GM23338 (cell line): ENCODE measurements around the gene NF1. TPM values are rescaled to one million over a fixed set of nuclear protein-coding genes. Genes with fewer than 3 reads are reported as not detected.
"Not testable (repeated sequence)": the region's sequence is repeated elsewhere in the genome, so short reads cannot be mapped to it uniquely, and the experiment has no call there.

Experiments used
- ATAC-seq: fragments of 200-7000 bp; cut with Tn5 transposase; 3 replicates; pipeline ENCODE4 v1.9.1; 2020
- DNase-seq: peaks from one replicate; pipeline ENCODE4 v3.0.0-alpha.2; 2015; ENCODE audit warnings: low spot score
- H2AFZ ChIP-seq: fragments of 200-600 bp; sonication (generic); 2 replicates; pipeline ENCODE4 v1.8.0; 2016; ENCODE audit warnings: antibody characterized with exemption, mild to moderate bottlenecking, moderate library complexity
- H3F3A ChIP-seq: fragments of 200-600 bp; sonication (generic); replicated peaks from 2 replicates; pipeline ENCODE4 v1.8.0; 2017; ENCODE audit warnings: antibody characterized with exemption, mixed run types, low read depth
- H3K27ac ChIP-seq: fragments of 200-600 bp; sonication (generic); 2 replicates; pipeline ENCODE4 v1.6.1; 2016; ENCODE audit warnings: low read depth
- H3K27me3 ChIP-seq: fragments of 200-600 bp; sonication (generic); 2 replicates; pipeline ENCODE4 v1.8.0; 2016; ENCODE audit warnings: mild to moderate bottlenecking, mixed run types, moderate library complexity; ENCODE audit not compliant: insufficient read depth
- H3K36me3 ChIP-seq: fragments of 200-600 bp; sonication (generic); 2 replicates; pipeline ENCODE4 v1.8.0; 2016; ENCODE audit warnings: mild to moderate bottlenecking; ENCODE audit not compliant: insufficient read depth
- H3K4me1 ChIP-seq: fragments of 200-600 bp; sonication (generic); 2 replicates; pipeline ENCODE4 v1.8.0; 2016; ENCODE audit warnings: mild to moderate bottlenecking, moderate library complexity; ENCODE audit not compliant: insufficient read depth
- H3K4me2 ChIP-seq: fragments of 200-600 bp; sonication (generic); 2 replicates; pipeline ENCODE4 v1.7.1; 2017; ENCODE audit warnings: mixed run types
- H3K4me3 ChIP-seq: fragments of 200-600 bp; sonication (generic); 2 replicates; pipeline ENCODE4 v1.6.1; 2016; ENCODE audit warnings: mixed run types
- H3K79me2 ChIP-seq: fragments of 200-600 bp; sonication (generic); replicated peaks from 2 replicates; pipeline ENCODE4 v1.8.0; 2017; ENCODE audit warnings: mild to moderate bottlenecking; ENCODE audit not compliant: insufficient read depth
- H3K9me2 ChIP-seq: fragments of 200-600 bp; sonication (generic); 2 replicates; pipeline ENCODE4 v1.8.0; 2017; ENCODE audit not compliant: insufficient read depth
- H4K20me1 ChIP-seq: fragments of 200-600 bp; sonication (generic); replicated peaks from 2 replicates; pipeline ENCODE4 v1.8.0; 2017; ENCODE audit warnings: mild to moderate bottlenecking; ENCODE audit not compliant: insufficient read depth
- H3K27ac Mint-ChIP-seq: 2 replicates; pipeline ENCODE4 v1.8.0; 2020; ENCODE audit warnings: inconsistent platforms, mild to moderate bottlenecking, moderate library complexity, mixed read lengths
- H3K27me3 Mint-ChIP-seq: 3 replicates; pipeline ENCODE4 v1.8.0; 2022; ENCODE audit warnings: low read depth, mild to moderate bottlenecking, moderate library complexity, mixed read lengths, inconsistent platforms; ENCODE audit not compliant: insufficient read depth, poor library complexity
- H3K36me3 Mint-ChIP-seq: 3 replicates; pipeline ENCODE4 v1.8.0; 2021; ENCODE audit warnings: low read depth, mild to moderate bottlenecking, inconsistent platforms, moderate library complexity, mixed read lengths
- H3K4me1 Mint-ChIP-seq: 3 replicates; pipeline ENCODE4 v1.8.0; 2020; ENCODE audit warnings: mild to moderate bottlenecking, inconsistent platforms, mixed read lengths
- H3K4me3 Mint-ChIP-seq: 3 replicates; pipeline ENCODE4 v1.8.0; 2021; ENCODE audit warnings: moderate library complexity, mild to moderate bottlenecking, inconsistent platforms, mixed read lengths
- H3K9me3 Mint-ChIP-seq: 3 replicates; pipeline ENCODE4 v1.8.0; 2020; ENCODE audit warnings: moderate library complexity, mild to moderate bottlenecking, inconsistent platforms, mixed read lengths
- CREB1 ChIP-seq: fragments of 250-450 bp; sonication (Bioruptor Pico); IDR thresholded peaks from 2 replicates; pipeline ENCODE4 v1.5.0; 2020; ENCODE audit warnings: low read depth, mild to moderate bottlenecking, moderate library complexity
- JUNB ChIP-seq: IDR thresholded peaks from one replicate; pipeline ENCODE4 v1.6.1; 2016; ENCODE audit warnings: antibody characterized with exemption; ENCODE audit not compliant: unreplicated experiment
- NANOG ChIP-seq: IDR thresholded peaks from 2 replicates; pipeline ENCODE4 v1.6.1; 2016; ENCODE audit warnings: antibody characterized with exemption, borderline replicate concordance
- POLR2AphosphoS5 ChIP-seq: IDR thresholded peaks from 2 replicates; pipeline ENCODE4 v1.6.1; 2016; ENCODE audit warnings: antibody characterized with exemption, low read depth
- STAT1 ChIP-seq: IDR thresholded peaks from one replicate; pipeline ENCODE4 v1.6.1; 2016; ENCODE audit warnings: antibody characterized with exemption; ENCODE audit not compliant: unreplicated experiment
- polyA plus RNA-seq: library from polyadenylated mRNA; unstranded; fragments of >200 nt; fragmentation: Nextera tagmentation; extraction: Ambion mirVana; gene quantifications from 2 replicates; pipeline ENCODE4 v1.2.1, GENCODE V29; 2016
- total RNA-seq: library from RNA; depleted of rRNA; stranded (reverse); fragments of >200 nt; shearing (Covaris generic); gene quantifications from 2 replicates; pipeline ENCODE4 v1.2.3, GENCODE V29; 2014
- TF ChIP-seq, protein P1 (sequence below), 2 experiments: fragments of 200-600 bp in 1 of 2; sonication (generic) in 1 of 2; conservative IDR thresholded peaks; 2 replicates each; pipeline versions ENCODE4 v1.5.1 to v1.6.1; 2016 to 2017; ENCODE audit warnings: antibody characterized with exemption in 2 of 2, low read depth in 2 of 2, mild to moderate bottlenecking in 2 of 2, moderate library complexity in 1 of 2
- TF ChIP-seq, protein P2 (sequence below): IDR thresholded peaks from one replicate; pipeline ENCODE4 v1.6.1; 2018; ENCODE audit warnings: antibody characterized with exemption; ENCODE audit not compliant: unreplicated experiment

Gene NF1
- total and polyA plus RNA-seq, 2 experiments from 2014 or later, result 16.3 to 49.7 TPM

DNA sequence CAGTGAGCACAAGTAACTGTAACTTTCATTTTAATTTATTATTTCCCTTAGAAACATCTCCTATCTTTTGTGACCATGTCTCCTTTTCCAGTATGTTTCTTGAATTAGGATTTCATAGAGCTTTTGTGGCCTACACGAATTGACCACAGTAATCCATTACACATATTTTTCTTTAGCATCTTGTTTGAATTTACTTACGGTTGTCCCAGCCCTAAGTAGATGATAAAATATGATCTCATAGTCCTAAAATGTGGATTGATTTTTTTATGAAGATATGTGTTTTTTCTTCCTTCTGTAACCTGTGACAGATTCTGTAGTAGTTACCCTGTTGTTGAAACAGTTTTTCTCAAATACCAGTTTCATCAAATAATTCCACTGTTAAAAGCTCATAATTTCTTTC lies 61.5 kb downstream of the NF1 start (continued):
- TF ChIP-seq, protein P1, sequence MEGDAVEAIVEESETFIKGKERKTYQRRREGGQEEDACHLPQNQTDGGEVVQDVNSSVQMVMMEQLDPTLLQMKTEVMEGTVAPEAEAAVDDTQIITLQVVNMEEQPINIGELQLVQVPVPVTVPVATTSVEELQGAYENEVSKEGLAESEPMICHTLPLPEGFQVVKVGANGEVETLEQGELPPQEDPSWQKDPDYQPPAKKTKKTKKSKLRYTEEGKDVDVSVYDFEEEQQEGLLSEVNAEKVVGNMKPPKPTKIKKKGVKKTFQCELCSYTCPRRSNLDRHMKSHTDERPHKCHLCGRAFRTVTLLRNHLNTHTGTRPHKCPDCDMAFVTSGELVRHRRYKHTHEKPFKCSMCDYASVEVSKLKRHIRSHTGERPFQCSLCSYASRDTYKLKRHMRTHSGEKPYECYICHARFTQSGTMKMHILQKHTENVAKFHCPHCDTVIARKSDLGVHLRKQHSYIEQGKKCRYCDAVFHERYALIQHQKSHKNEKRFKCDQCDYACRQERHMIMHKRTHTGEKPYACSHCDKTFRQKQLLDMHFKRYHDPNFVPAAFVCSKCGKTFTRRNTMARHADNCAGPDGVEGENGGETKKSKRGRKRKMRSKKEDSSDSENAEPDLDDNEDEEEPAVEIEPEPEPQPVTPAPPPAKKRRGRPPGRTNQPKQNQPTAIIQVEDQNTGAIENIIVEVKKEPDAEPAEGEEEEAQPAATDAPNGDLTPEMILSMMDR (conservative IDR thresholded peaks at IDR 0.05; ENCODE audit: low read depth in 2 of 2), result no peak

DNA sequence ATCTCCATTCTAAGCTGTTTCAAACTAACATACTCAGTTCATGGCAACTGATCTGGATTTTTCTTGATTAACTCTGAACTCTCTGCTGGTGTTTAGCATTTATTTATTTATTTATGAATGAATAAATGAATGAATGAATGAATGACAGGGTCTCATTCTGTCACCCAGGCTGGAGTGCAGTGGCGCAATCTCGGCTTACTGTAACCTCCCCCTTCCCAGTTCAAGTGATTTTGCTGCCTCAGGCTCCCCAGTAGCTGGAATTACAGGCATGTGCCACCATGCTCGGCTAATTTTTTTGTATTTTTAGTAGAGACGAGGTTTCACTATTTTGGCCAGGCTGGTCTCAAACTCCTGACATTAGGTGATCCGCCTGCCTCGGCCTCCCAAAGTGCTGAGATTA lies 62.1 kb downstream of the NF1 start:
- not testable (repeated sequence) for H3K9me3 Mint-ChIP-seq, H3K4me1 Mint-ChIP-seq, H3K9me2 ChIP-seq, H4K20me1 ChIP-seq, H3K36me3 ChIP-seq, H3K4me1 ChIP-seq, H3K4me3 ChIP-seq, H3F3A ChIP-seq, H3K27ac ChIP-seq, DNase-seq, H3K79me2 ChIP-seq, ATAC-seq, H3K27me3 Mint-ChIP-seq, H3K4me3 Mint-ChIP-seq, H3K27me3 ChIP-seq, H3K27ac Mint-ChIP-seq, H3K4me2 ChIP-seq, H3K36me3 Mint-ChIP-seq, H2AFZ ChIP-seq

DNA sequence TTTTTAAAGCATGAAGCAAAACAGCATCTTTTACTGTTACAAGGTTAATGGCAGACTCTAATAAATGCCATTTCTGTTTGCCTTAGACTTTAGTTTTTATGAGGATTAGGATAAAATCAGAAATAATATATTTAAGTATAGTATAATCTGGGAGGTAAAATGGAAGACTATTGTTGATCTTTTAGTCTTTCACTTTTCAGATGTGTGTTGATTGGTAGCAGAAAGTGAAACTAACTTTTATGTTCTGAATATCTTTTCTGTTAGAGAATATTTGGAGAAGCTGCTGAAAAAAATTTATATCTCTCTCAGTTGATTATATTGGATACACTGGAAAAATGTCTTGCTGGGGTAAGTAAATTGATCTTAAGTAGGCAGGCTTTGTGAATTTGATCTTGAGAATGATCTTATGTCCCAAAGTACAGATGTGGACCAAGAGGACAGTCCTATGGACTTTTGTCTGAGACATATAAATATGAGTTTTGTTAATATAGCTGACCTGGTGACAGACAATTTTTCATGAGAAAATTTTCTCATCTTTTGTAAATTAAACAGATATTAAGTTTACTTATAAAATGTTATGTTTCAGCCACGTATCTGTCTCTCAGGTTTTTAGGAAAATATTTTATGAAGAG lies 64.1 kb downstream of the NF1 start:
- Histone ChIP-seq H3K36me3 (no peaks in the 10 kb centered on the region), H3K27ac (no peak overlapping the region), H3K9me2 (no peaks in the 10 kb centered on the region), H3K4me3 (no peak overlapping the region), H3K79me2 (no peaks in the 10 kb centered on the region), H3K4me1 (no peaks in the 10 kb centered on the region), H3K4me2 (no peak overlapping the region), H3F3A (no peaks in the 10 kb centered on the region), H2AFZ (no peak overlapping the region), H3K27me3 (no peaks in the 10 kb centered on the region), H4K20me1 (0 out of 2 replicates have a peak, but pooled peaks cover 3% of the 10 kb centered on the region)
- peaks cover 3% of the 10 kb centered on the region; the same call in 1 of the 3 replicates for H3K4me1 Mint-ChIP-seq
- ATAC-seq (no peak), DNase-seq (no peak)
- H3K9me3 Mint-ChIP-seq, result no peaks in the 10 kb centered on the region
- no peak overlapping the region for H3K27ac Mint-ChIP-seq
- no peak overlapping the region for H3K4me3 Mint-ChIP-seq
- H3K27me3 Mint-ChIP-seq, result peaks cover 2% of the 10 kb centered on the region
- TF ChIP-seq JUNB (no peak), POLR2AphosphoS5 (no peak), CREB1 (CRISPR knock-in tag) (no peak), STAT1 (no peak), NANOG (no peak)
- TF ChIP-seq, protein P2, sequence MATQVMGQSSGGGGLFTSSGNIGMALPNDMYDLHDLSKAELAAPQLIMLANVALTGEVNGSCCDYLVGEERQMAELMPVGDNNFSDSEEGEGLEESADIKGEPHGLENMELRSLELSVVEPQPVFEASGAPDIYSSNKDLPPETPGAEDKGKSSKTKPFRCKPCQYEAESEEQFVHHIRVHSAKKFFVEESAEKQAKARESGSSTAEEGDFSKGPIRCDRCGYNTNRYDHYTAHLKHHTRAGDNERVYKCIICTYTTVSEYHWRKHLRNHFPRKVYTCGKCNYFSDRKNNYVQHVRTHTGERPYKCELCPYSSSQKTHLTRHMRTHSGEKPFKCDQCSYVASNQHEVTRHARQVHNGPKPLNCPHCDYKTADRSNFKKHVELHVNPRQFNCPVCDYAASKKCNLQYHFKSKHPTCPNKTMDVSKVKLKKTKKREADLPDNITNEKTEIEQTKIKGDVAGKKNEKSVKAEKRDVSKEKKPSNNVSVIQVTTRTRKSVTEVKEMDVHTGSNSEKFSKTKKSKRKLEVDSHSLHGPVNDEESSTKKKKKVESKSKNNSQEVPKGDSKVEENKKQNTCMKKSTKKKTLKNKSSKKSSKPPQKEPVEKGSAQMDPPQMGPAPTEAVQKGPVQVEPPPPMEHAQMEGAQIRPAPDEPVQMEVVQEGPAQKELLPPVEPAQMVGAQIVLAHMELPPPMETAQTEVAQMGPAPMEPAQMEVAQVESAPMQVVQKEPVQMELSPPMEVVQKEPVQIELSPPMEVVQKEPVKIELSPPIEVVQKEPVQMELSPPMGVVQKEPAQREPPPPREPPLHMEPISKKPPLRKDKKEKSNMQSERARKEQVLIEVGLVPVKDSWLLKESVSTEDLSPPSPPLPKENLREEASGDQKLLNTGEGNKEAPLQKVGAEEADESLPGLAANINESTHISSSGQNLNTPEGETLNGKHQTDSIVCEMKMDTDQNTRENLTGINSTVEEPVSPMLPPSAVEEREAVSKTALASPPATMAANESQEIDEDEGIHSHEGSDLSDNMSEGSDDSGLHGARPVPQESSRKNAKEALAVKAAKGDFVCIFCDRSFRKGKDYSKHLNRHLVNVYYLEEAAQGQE, result no peak
- TF ChIP-seq, protein P1 (conservative IDR thresholded peaks at IDR 0.05; ENCODE audit: low read depth in 2 of 2), result no peak
- no peaks in the 10 kb centered on the region; the same call in 2 of the 3 replicates for H3K36me3 Mint-ChIP-seq
